SU-DHL-6 (cell line): Measurements from ENCODE around the gene GPD2.

Experiments used
- EZH2phosphoT487 ChIP-seq: fragments of 200-600 bp; sonication (generic), shearing (Covaris generic); conservative IDR thresholded peaks from 2 replicates; pipeline ENCODE4 v1.6.1; 2018; ENCODE audit warnings: mild to moderate bottlenecking, antibody characterized with exemption, low read length, moderate library complexity, mixed read lengths
- TF ChIP-seq, protein P1 (sequence below): fragments of 200-600 bp; sonication (generic); IDR thresholded peaks from one replicate; pipeline ENCODE4 v1.5.1; 2017; ENCODE audit warnings: antibody characterized with exemption, mild to moderate bottlenecking, low read length, moderate library complexity; ENCODE audit not compliant: insufficient read depth, poor library complexity, severe bottlenecking

- TF ChIP-seq, protein P1, sequence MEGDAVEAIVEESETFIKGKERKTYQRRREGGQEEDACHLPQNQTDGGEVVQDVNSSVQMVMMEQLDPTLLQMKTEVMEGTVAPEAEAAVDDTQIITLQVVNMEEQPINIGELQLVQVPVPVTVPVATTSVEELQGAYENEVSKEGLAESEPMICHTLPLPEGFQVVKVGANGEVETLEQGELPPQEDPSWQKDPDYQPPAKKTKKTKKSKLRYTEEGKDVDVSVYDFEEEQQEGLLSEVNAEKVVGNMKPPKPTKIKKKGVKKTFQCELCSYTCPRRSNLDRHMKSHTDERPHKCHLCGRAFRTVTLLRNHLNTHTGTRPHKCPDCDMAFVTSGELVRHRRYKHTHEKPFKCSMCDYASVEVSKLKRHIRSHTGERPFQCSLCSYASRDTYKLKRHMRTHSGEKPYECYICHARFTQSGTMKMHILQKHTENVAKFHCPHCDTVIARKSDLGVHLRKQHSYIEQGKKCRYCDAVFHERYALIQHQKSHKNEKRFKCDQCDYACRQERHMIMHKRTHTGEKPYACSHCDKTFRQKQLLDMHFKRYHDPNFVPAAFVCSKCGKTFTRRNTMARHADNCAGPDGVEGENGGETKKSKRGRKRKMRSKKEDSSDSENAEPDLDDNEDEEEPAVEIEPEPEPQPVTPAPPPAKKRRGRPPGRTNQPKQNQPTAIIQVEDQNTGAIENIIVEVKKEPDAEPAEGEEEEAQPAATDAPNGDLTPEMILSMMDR: no peak
- TF ChIP-seq EZH2phosphoT487: no peak
Measured at GRCh38 chr2:156452971-156453370, 16.8 kb downstream of the GPD2 start.
